HTR-8/SVneo (cell line): Measurements from ENCODE around the gene KCNJ6.
"Not testable (repeated sequence)": the region's sequence is repeated elsewhere in the genome, so short reads cannot be mapped to it uniquely, and the experiment has no call there.

Experiments used
- DNase-seq: peaks from one replicate; pipeline ENCODE4 v3.0.0; 2011; ENCODE audit warnings: low spot score, mixed read lengths; ENCODE audit not compliant: insufficient read length
- FAIRE-seq: peaks from 2 replicates; lab custom pipeline; 2011; peaks lifted over from hg19 to GRCh38; lab: Jason Lieb, UNC

KCNJ6 gene

DNA sequence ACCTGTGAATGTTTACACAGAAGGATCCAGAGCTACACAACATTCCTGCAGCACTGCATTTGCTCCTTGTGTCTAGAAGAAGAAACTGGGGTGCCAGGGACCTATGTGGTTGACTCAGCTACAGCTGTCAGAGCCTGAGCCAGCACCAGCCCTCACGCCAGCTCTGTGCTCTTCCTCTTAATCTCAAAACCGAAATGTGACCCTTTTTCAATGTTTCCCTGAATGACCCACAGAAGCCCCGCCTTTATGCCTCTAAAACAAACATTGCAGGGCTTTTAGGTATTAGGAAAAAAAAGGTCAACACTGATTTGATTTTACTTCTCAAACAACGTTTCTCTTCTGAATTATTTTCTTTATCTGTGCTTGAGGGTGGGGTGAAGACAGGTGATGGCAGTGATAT is 289.2 kb downstream of the KCNJ6 start:
- no peak for DNase-seq
- FAIRE-seq, result no peak

DNA sequence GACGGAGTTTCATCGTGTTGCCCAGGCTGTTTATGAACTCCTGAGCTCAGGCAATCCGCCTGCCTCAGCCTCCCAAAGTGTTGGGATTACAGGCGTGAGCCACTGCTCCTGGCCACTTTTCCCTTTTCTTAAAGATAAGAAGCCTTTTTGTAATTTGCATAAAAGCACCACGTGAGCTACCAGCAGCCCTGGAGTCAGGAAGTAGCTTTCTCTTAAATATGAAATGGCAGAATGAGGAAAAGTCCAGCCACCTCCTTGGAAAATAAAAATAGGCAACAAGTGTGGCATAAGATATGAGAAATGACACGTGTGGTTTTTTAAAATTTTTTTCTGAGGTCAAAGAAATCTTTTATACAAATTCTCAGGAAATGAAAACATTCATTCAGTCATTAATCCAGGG is 289.9 kb downstream of the KCNJ6 start:
- FAIRE-seq, result no peak
- DNase-seq, result no peak

DNA sequence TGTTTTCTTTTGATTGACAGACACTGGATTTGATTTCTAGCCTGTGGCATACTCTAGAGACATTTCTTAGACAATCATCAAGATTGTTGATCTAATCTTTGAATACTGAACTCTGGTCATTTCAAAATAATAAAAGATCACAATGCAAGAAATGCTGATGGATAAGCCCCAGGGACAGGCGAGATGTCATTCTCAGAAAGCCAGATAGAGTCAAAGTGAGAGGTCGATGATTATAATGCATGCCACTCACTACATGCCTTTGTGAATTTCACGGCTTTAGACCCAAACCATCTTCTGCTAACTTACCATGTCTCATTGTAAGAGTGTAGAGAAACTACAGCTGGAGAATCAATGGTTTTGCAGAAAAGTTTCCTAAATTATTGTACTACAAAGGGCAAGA is 292.6 kb downstream of the KCNJ6 start:
- no peak for FAIRE-seq
- DNase-seq, result no peak

DNA sequence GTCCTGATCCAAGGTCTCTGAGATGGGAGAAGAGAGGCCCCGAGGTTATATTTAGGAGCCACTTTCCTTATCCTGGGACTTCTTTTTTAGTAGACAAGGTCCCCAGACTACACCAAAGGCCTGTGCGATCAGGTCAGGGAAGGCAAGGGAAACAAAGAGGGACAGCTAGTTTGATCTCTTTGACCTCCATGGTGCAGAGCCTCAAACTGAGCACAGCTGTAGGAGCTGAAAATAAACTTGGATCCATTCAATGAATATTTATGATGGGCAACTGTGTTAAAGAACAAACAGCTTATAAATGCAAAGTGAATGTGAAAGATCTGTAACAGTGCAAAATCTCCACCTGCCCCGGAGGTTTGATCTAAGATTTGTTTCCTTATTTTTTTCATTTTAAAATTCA is 293.1 kb downstream of the KCNJ6 start:
- FAIRE-seq, result no peak

DNA sequence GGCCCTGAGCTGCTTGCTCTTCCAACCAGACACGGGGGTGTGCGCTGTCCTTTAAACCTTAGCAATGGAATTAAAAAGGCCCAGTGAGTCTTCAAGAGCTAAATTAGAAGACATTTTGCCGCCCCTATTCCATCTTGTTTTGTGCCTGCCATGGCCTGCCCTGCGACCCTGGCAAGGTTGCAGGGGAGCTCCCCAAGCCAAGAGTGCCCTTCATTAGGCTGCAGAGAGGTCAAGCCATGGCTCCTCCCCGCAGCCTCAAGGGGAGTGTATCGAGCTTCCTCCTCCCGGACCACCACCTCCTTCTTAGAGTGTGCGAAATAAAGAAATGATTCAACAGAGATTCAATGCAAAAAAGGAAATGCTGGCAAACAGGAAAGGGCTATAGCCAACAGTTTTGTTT is 293.5 kb downstream of the KCNJ6 start:
- no peak for DNase-seq
- FAIRE-seq, result no peak

More for the DNA sequence above, 293.1 kb downstream of the KCNJ6 start:
- no peak for DNase-seq

DNA sequence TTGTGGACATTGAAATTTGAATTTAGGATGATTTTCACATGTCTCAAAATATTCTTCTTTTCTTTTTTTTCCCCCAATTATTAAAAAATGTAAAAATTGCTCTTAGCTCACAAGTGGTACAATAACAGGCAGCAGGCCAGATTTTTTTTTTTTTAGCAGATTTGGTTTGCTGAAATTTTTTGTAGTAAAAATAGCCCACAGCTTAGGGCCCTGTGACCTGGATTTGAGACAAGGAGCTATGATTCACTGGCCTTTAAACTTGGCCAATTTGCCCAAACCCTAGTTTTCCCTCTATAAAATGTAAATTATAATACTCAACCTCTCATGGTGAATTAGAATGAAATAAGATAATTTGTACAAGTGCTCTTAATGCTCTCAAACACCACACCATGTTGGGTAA is 295.9 kb downstream of the KCNJ6 start:
- no peak for FAIRE-seq
- no peak for DNase-seq

DNA sequence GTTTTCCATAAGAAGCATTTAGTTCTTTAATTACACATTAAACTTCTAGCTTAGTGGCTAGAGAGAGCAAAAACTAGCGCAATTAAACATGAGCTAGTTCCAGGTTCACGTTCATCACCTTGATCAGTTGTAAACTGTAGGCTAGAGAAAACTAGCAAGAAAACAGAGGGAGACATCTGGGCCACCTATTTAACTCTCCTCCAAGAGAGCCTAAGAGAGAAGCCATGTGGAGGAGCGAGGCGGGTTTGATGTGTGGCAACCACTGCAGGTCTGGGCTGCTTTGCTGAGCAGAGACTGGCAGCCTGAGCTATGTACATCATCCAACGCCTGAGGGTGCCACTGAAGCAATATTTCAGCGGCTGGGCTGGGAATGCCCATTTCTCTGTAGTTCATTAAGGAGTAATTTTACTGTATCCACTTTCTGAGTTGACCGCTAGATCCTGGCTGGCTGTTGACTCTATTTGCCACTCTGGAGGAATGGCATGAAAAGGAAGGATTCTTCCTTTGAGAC is 296.7 kb downstream of the KCNJ6 start:
- no peak for FAIRE-seq
- DNase-seq, result no peak

DNA sequence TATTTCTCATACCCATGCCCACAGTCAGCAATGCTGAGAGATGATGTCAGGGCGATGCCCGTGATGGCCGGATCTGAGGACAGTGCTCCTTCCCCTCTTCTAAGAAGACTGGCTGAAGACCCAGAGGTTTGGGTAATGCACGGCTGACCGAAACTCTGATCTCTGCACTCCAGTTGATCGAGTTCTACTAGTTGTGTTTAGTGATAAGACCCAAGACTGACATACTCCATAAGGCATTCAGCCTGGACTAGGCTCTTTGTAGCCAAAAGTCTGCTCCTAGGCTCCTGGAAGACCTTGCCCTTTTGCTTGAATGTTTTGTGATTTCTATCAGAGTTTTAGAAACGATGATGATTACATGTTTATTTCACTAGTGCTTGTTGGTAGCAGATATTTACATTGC is 298.2 kb downstream of the KCNJ6 start:
- DNase-seq (no peak), FAIRE-seq (no peak)

DNA sequence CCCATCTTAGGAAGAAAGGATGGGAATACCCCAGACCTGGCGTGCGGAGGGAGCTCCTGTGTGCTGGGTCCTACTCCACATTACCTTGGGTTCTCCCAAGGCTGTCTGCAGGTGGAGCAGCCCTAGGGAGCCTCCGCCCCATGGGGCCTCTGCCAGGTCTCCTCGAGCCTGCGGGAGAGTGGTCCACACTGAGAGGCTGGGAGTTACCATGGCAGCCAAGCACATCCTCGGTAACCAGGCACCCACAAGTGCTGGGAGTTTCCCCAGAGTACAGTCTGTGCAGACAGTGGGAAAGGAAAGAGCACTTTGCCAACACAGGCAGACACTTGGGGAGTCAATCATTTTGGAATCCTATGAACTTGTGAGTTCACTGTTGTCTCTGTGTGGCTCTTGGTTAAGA is 300.3 kb downstream of the KCNJ6 start:
- DNase-seq (no peak), FAIRE-seq (no peak)

DNA sequence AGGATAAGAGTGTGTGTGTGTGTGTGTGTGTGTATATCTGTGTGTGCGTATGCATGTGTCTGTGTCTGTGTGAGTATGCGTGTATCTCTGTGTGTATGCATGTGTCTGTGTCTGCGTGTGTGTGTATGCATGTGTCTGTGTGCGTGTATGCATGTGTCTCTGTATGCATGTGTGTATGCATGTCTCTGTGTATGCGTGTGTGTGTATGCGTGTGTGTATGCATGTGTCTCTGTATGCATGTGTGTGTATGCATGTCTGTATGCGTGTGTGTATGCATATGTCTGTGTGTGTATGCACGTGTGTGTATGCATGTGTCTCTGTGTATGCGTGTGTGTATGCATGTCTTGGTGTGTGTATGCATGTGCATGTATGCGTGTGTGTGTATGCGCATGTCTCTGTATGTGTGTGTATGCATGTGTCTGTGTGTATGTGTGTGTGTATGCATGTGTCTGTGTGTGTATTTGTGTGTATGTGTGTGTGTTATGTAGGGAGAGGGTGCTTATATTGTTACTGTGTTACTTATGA is 301.8 kb downstream of the KCNJ6 start:
- FAIRE-seq (peak; percentile 76), DNase-seq (no peak)

DNA sequence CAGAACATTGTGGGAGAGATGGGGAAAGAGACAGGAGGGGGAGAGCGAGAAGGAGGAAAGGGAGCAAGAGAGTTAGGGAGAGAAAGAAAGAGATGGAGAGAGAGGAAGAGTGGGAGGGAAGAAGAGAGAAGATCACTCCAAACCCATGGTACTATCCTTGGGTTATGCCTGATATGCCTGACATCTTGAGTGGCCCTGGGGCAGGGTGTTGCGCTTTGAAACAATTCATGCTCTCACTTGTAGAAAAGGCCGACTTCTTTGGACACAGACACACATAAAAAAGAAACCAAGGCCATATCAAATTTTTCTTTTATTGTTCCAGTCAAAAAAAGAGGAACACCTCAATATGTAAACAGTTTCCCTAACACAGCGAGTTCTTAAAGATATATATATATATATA is 309.2 kb downstream of the KCNJ6 start:
- DNase-seq, result no peak
- FAIRE-seq, result no peak

DNA sequence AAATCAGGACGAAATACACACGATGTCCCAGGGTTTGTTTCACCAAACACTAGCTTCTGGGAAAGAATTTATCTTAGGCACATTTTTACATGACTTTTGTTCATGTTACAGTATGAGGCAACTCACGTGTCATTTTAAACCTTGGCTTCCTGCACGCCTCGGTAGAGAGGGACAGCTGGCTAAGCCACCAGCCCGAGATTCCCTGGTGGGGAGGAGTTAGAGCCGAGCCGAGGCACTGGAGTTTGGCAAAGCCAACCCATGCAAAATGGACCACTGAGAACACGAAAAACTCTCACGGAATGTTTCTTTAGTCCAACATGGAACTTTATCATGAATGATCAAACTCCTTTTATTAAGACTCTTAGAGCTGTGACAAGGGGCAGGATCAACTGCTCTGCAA is 309.7 kb downstream of the KCNJ6 start:
- FAIRE-seq, result no peak
- no peak for DNase-seq

DNA sequence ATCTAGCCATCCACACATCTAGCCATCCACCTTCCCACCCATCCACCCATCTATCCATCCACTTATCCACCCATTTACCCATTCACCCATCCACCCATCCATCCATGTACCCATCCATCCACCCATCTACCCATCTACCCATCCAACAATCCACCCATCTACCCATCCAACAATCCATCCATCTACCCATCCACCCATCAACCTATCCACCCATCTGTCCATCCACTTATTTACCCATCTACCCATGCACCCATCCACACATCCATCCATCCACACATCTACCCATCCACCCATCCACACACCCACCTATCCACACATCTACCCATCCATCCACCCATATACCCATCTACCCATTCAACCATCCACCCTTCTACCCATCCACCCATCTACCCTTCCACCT is 311.3 kb downstream of the KCNJ6 start:
- FAIRE-seq (peak; percentile 54), DNase-seq (no peak)

DNA sequence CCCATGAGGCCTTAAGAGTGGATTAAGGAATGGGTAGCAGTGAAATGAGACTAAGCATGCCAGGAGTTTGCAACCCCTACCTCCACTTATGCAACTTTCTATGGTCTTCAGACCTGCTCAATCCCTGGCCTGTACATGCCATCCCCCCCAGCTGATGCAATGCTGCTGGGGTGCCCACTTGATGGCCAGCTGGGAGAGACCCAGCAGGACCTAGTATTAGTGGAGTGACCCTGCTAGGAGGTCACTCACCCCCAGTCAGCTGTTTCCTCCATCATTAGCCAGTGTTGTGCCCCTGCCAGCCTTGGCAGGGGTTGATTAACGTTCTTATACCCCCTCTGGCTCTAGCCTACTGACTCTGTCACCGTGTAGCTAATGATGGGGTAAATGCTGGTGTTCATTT is 313.1 kb downstream of the KCNJ6 start:
- no peak for DNase-seq
- FAIRE-seq, result no peak

DNA sequence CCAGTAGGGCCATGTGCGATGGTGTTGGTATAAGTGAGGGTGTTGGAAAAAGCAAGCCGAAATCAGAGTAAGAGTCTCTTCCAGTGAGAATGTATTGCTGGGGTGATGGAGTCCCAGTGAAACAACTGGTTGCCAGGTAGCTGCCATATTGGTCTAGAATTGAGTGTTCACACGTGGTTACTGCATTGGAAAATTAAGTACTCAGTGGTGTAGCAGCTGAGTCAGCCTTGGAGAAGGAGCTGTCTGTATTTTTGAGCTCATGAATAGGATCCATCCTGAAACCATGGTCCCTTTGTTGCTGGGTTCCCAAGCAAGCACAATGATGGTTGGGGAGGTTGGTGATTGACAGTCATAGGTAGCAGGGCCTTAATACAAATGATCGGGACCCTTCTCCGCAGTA is 314.3 kb downstream of the KCNJ6 start:
- FAIRE-seq (no peak), DNase-seq (no peak)

DNA sequence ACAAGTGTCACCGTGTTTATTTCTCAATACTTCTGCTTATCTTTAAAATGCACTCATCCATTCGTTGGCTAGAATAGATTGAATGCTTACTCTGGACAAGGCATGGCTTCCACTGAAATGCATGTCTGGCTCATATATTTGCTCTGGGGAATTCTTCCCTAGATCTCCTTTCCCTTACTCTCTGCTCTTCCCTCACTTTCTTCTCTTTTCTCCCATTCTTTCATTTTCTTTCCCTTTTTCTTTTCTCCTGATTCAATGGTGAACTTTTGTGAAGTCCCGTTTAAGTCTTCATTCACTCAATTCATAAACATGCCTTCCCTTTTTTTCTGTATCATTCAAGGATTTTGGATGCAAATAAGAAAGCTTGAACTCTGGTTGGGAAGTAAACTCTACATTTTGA is 315.2 kb downstream of the KCNJ6 start:
- no peak for FAIRE-seq
- DNase-seq, result no peak

DNA sequence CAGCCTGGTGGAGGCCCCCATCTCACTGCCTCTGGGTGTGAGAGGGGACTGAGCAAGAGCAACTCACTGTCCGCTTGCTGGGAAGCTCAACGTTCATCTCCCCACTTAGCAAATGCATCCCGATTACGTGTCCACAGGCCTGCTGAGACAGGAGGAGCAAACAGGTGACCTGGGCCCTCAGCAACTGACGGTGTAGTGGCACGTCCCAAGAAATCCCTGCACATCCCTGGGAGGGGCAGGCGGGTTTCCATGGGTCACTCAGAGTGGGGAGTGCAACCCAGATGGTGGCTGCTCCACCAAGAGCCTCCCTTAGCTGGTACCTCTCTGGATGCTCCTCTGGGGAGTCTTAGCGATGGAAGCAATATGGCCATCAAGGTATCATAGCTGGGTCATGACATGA is 320.3 kb downstream of the KCNJ6 start:
- no peak for FAIRE-seq

DNA sequence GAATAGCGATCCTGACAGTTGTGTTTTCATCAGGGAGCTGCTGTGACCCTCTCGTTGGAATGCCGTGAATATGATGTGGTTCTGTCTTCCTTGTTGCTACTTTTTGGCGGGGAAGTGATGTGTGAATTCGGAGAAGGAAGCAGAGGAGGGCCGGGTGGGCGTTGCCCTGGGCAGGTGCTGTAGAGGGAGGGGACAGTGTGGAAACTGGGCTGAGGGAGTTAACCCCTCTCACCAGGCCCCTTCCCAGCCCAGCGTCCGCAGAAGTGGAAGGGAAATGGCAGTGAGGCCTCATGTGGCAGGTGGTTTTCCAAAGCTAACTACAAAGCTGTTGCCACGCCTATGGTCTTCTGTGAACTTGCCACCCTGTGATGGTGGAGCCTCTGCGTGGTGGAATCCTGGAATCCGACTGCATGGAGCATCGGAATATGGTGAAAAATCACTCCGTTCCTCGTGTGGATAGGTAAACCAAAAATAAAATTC is 321.7 kb downstream of the KCNJ6 start:
- DNase-seq, result no peak

More for the DNA sequence above, 320.3 kb downstream of the KCNJ6 start:
- no peak for DNase-seq

DNA sequence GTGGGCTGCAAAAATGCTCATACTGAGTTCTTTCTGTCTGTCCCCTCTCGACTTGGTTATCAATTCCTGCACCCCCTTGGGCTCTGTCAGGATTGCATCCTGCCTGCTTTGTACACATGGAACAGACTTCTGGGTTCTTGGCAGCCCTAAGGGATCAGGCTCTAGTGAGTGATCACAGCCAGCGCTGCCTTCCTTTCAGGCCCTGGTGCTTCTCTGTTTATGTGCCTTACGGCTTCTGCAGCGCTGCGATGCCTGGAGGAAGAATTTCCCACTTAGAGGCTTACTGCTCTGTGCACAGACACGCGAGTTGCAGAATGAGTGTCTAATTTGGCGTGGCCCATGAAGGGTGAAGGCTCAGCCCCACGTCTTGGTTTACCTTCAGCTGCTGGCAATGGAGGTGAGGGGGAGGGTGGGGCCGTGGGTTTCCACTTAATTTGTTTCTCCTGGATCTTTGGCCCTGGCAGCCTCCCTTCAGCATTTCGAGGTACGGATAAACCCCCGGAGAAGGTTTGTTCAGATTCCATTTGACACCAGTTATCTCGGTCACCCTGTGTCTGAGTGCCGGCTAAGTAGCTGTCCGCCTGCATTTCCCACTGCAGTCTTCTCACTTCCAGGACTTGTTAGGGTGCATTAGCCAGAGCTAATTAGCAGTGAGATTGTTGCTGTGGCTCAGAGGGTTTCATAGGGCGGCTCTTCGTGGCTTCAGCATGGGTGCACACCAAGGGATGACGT is 322.4 kb downstream of the KCNJ6 start:
- FAIRE-seq (no peak), DNase-seq (no peak)

More for the DNA sequence above, 321.7 kb downstream of the KCNJ6 start:
- no peak for FAIRE-seq

DNA sequence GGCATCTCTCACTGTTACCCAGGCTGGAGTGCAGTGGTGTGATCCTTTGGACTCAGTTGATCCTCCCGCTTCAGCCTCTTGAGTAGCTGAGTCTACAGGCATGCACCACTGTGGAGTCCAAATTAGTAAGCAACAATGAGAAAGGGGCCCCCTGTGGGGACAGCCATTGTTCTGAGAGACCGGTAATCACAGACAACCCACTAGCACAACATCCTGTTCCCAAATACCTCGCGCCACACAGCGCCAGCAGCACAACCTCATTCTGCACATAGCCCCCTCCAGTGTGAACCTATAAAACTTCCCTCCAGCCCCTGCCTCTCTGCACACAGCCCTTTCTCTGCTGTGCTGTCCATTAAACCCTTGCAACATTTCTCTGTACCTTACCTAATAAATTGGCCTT is 323.2 kb downstream of the KCNJ6 start:
- no peak for FAIRE-seq

DNA sequence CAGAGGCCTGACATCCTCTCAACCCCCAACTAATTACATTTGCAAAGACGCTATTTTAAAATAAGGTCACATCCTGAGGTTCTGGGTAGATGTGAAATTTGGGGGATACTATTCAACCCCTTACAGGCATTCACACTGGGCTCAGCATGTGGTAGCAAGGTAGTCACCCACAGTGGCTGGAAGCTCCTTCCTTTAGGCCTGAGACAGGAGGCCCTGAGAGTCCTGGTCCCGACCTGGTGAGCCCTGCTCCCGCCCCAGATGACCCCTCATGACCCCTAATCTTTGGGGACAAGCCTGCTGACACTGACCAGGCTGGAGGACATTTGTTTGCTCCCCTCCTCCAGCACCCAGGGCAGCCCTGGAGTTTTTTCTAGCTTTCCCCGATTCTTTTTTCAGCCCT is 323.8 kb downstream of the KCNJ6 start:
- FAIRE-seq (no peak), DNase-seq (no peak)

More for the DNA sequence above, 323.2 kb downstream of the KCNJ6 start:
- no peak for DNase-seq

DNA sequence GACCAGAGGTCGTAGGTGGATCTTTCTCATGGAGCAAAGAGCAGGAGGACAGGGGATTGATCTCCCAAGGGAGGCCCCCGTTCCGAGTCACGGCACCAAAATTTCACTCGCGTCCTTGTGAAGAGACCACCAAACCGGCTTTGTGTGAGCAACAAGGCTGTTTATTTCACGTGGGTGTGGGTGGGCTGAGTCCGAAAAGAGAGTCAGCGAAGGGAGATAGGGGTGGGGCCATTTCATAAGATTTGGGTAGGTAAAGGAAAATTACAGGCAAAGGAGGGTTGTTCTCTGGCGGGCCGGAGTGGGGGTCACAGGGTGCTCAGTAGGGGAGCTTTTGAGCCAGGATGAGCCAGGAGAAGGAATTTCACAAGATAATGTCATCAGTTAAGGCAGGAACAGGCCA is 324.3 kb downstream of the KCNJ6 start:
- DNase-seq, FAIRE-seq: not testable (repeated sequence)
